ENCODE results near the gene ZNF296. TPM values are rescaled to one million over a fixed set of nuclear protein-coding genes. Genes with fewer than 3 reads are reported as not detected.

Gene ZNF296
- polyA plus RNA-seq, 4 donors: 4.7 to 10.3 (median 7.6) TPM

GRCh38 chr19:45100846-45101252 is 24.6 kb upstream of the ZNF296 start:
- peaks cover 0 to 73% (median 0%) of the 10 kb centered on the region in 3 donors for H3K36me3 ChIP-seq (ENCODE audit: control insufficient read depth in 3 of 3, insufficient read depth in 2 of 3, low read depth in 1 of 3, low read length in 3 of 3)
- H3K27ac ChIP-seq (ENCODE audit: low read depth in 1 of 3, low read length in 2 of 3): peak overlapping the region; percentile 70 to 98 (median 86)
- no peaks in the 10 kb centered on the region for H3K27me3 ChIP-seq (ENCODE audit: control insufficient read depth in 3 of 3, insufficient read depth in 3 of 3, low read length in 3 of 3)
- 19 to 68% (median 38%) methylated on average over 8 of the region's 8 CpGs for WGBS, 3 donors
- H3K4me3 ChIP-seq (ENCODE audit: low read depth in 1 of 3, low read length in 3 of 3): no peak overlapping the region
- H3K4me1 ChIP-seq (ENCODE audit: control insufficient read depth in 3 of 3, insufficient read depth in 2 of 3, low read depth in 1 of 3, low read length in 2 of 3): peaks cover 31 to 94% (median 40%) of the 10 kb centered on the region in 3 donors
- FAIRE-seq: no peak
- DNase-seq: peak; percentile 88 to 89
- H3K9me3 ChIP-seq (ENCODE audit: control insufficient read depth in 2 of 2, insufficient read depth in 1 of 2, low read depth in 1 of 2, low read length in 1 of 2): no peaks in the 10 kb centered on the region

GRCh38 chr19:45100201-45100600 is 23.9 kb upstream of the ZNF296 start:
- H3K4me3 ChIP-seq (ENCODE audit: low read depth in 1 of 3, low read length in 3 of 3): no peak overlapping the region
- peak overlapping the region; percentile 70 to 98 (median 86) for H3K27ac ChIP-seq (ENCODE audit: low read depth in 1 of 3, low read length in 2 of 3)

GRCh38 chr19:45099467-45100191 is 23.4 kb upstream of the ZNF296 start:
- FAIRE-seq: no peak
- peak; percentile 62 to 80 for DNase-seq
- Histone ChIP-seq H3K27me3 (ENCODE audit: control insufficient read depth in 3 of 3, insufficient read depth in 3 of 3, low read length in 3 of 3) (no peaks in the 10 kb centered on the region), H3K4me1 (ENCODE audit: control insufficient read depth in 3 of 3, insufficient read depth in 2 of 3, low read depth in 1 of 3, low read length in 2 of 3) (peaks cover 36 to 94% (median 40%) of the 10 kb centered on the region in 3 donors), H3K9me3 (ENCODE audit: control insufficient read depth in 2 of 2, insufficient read depth in 1 of 2, low read depth in 1 of 2, low read length in 1 of 2) (no peaks in the 10 kb centered on the region), H3K36me3 (ENCODE audit: control insufficient read depth in 3 of 3, insufficient read depth in 2 of 3, low read depth in 1 of 3, low read length in 3 of 3) (peaks cover 0 to 73% (median 0%) of the 10 kb centered on the region in 3 donors), H3K27ac (ENCODE audit: low read depth in 1 of 3, low read length in 2 of 3) (peak overlapping the region; percentile 70 to 98 (median 86)), H3K4me3 (ENCODE audit: low read depth in 1 of 3, low read length in 3 of 3) (no peak overlapping the region)
- WGBS, 3 donors: 23 to 60% (median 37%) methylated on average over 25 of the region's 25 CpGs

More at GRCh38 chr19:45100201-45100600, 23.9 kb upstream of the ZNF296 start:
- WGBS, 3 donors: 46 to 75% (median 55%) methylated on average over 3 of the region's 3 CpGs
- Histone ChIP-seq H3K4me1 (ENCODE audit: control insufficient read depth in 3 of 3, insufficient read depth in 2 of 3, low read depth in 1 of 3, low read length in 2 of 3) (peaks cover 33 to 94% (median 41%) of the 10 kb centered on the region in 3 donors), H3K36me3 (ENCODE audit: control insufficient read depth in 3 of 3, insufficient read depth in 2 of 3, low read depth in 1 of 3, low read length in 3 of 3) (peaks cover 0 to 73% (median 0%) of the 10 kb centered on the region in 3 donors), H3K27me3 (ENCODE audit: control insufficient read depth in 3 of 3, insufficient read depth in 3 of 3, low read length in 3 of 3) (no peaks in the 10 kb centered on the region), H3K9me3 (ENCODE audit: control insufficient read depth in 2 of 2, insufficient read depth in 1 of 2, low read depth in 1 of 2, low read length in 1 of 2) (no peaks in the 10 kb centered on the region)
- FAIRE-seq (no peak), DNase-seq (no peak)

GRCh38 chr19:45098521-45099466 is 22.5 kb upstream of the ZNF296 start:
- FAIRE-seq: no peak
- Histone ChIP-seq H3K4me3 (ENCODE audit: low read depth in 1 of 3, low read length in 3 of 3) (no peak overlapping the region), H3K4me1 (ENCODE audit: control insufficient read depth in 3 of 3, insufficient read depth in 2 of 3, low read depth in 1 of 3, low read length in 2 of 3) (peaks cover 32 to 92% (median 33%) of the 10 kb centered on the region in 3 donors)

GRCh38 chr19:45097776-45098520 is 21.7 kb upstream of the ZNF296 start:
- Histone ChIP-seq H3K27ac (ENCODE audit: low read depth in 1 of 3, low read length in 2 of 3) (peak overlapping the region; percentile 45 to 98 (median 86)), H3K9me3 (ENCODE audit: control insufficient read depth in 2 of 2, insufficient read depth in 1 of 2, low read depth in 1 of 2, low read length in 1 of 2) (no peaks in the 10 kb centered on the region), H3K4me3 (ENCODE audit: low read depth in 1 of 3, low read length in 3 of 3) (no peak overlapping the region), H3K27me3 (ENCODE audit: control insufficient read depth in 3 of 3, insufficient read depth in 3 of 3, low read length in 3 of 3) (no peaks in the 10 kb centered on the region), H3K4me1 (ENCODE audit: control insufficient read depth in 3 of 3, insufficient read depth in 2 of 3, low read depth in 1 of 3, low read length in 2 of 3) (peaks cover 24 to 83% (median 29%) of the 10 kb centered on the region in 3 donors), H3K36me3 (ENCODE audit: control insufficient read depth in 3 of 3, insufficient read depth in 2 of 3, low read depth in 1 of 3, low read length in 3 of 3) (peaks cover 0 to 79% (median 0%) of the 10 kb centered on the region in 3 donors)
- FAIRE-seq: no peak
- peak; percentile 76 to 88 for DNase-seq
- WGBS, 3 donors: 26 to 57% (median 42%) methylated on average over 14 to 16 of the region's 16 CpGs

More at GRCh38 chr19:45098521-45099466, 22.5 kb upstream of the ZNF296 start:
- Histone ChIP-seq H3K27me3 (ENCODE audit: control insufficient read depth in 3 of 3, insufficient read depth in 3 of 3, low read length in 3 of 3) (no peaks in the 10 kb centered on the region), H3K27ac (ENCODE audit: low read depth in 1 of 3, low read length in 2 of 3) (peak overlapping the region; percentile 56 to 98 (median 86)), H3K36me3 (ENCODE audit: control insufficient read depth in 3 of 3, insufficient read depth in 2 of 3, low read depth in 1 of 3, low read length in 3 of 3) (peaks cover 0 to 79% (median 0%) of the 10 kb centered on the region in 3 donors), H3K9me3 (ENCODE audit: control insufficient read depth in 2 of 2, insufficient read depth in 1 of 2, low read depth in 1 of 2, low read length in 1 of 2) (no peaks in the 10 kb centered on the region)
- DNase-seq: no peak
- WGBS, 3 donors: 34 to 44% (median 36%) methylated on average over 15 of the region's 15 CpGs

GRCh38 chr19:45097450-45097775 is 21.1 kb upstream of the ZNF296 start:
- peaks cover 0 to 74% (median 0%) of the 10 kb centered on the region in 3 donors for H3K36me3 ChIP-seq (ENCODE audit: control insufficient read depth in 3 of 3, insufficient read depth in 2 of 3, low read depth in 1 of 3, low read length in 3 of 3)
- H3K4me1 ChIP-seq (ENCODE audit: control insufficient read depth in 3 of 3, insufficient read depth in 2 of 3, low read depth in 1 of 3, low read length in 2 of 3): peaks cover 23 to 78% (median 29%) of the 10 kb centered on the region in 3 donors
- no peak overlapping the region for H3K4me3 ChIP-seq (ENCODE audit: low read depth in 1 of 3, low read length in 3 of 3)
- WGBS, 3 donors: 54 to 79% (median 70%) methylated on average over 5 to 7 of the region's 7 CpGs
- FAIRE-seq: no peak
- no peak for DNase-seq
- no peaks in the 10 kb centered on the region for H3K9me3 ChIP-seq (ENCODE audit: control insufficient read depth in 2 of 2, insufficient read depth in 1 of 2, low read depth in 1 of 2, low read length in 1 of 2)
- H3K27ac ChIP-seq (ENCODE audit: low read depth in 1 of 3, low read length in 2 of 3): peak overlapping the region in 1 of 3 donors; percentile 98
- no peaks in the 10 kb centered on the region for H3K27me3 ChIP-seq (ENCODE audit: control insufficient read depth in 3 of 3, insufficient read depth in 3 of 3, low read length in 3 of 3)

- FAIRE-seq: no peak
- Histone ChIP-seq H3K27me3 (ENCODE audit: control insufficient read depth in 3 of 3, insufficient read depth in 3 of 3, low read length in 3 of 3) (no peaks in the 10 kb centered on the region), H3K4me3 (ENCODE audit: low read depth in 1 of 3, low read length in 3 of 3) (no peak overlapping the region), H3K9me3 (ENCODE audit: control insufficient read depth in 2 of 2, insufficient read depth in 1 of 2, low read depth in 1 of 2, low read length in 1 of 2) (no peaks in the 10 kb centered on the region), H3K36me3 (ENCODE audit: control insufficient read depth in 3 of 3, insufficient read depth in 2 of 3, low read depth in 1 of 3, low read length in 3 of 3) (peaks cover 0 to 67% (median 0%) of the 10 kb centered on the region in 3 donors), H3K4me1 (ENCODE audit: control insufficient read depth in 3 of 3, insufficient read depth in 2 of 3, low read depth in 1 of 3, low read length in 2 of 3) (peaks cover 23 to 71% (median 27%) of the 10 kb centered on the region in 3 donors), H3K27ac (ENCODE audit: low read depth in 1 of 3, low read length in 2 of 3) (no peak overlapping the region)
- DNase-seq: peak in 1 of 2 donors; percentile 3
- WGBS, 3 donors: 82 to 88% (median 85%) methylated on average over 7 of the region's 7 CpGs
These were observed 20.4 kb upstream of the ZNF296 start for GRCh38 chr19:45096700-45097099.

Measured in small intestine (tissue), 7 donors.